Mesendoderm (in vitro differentiated cells): ENCODE measurements around the gene CD177.
A peak's percentile ranks its signal among the peaks of the same experiment; 100 is the strongest.
"Not testable (repeated sequence)": the region's sequence is repeated elsewhere in the genome, so short reads cannot be mapped to it uniquely, and the experiment has no call there.

Experiments used
- DNase-seq: peaks from one replicate; pipeline ENCODE4 v3.0.0; 2013
- H2AK5ac ChIP-seq: 2 replicates; pipeline ENCODE4 v1.6.1; 2013; ENCODE audit warnings: low read length, inconsistent platforms
- H2BK120ac ChIP-seq: 2 replicates; pipeline ENCODE4 v1.6.1; 2013; ENCODE audit warnings: low read depth, mild to moderate bottlenecking, low read length, moderate library complexity, mixed read lengths
- H2BK15ac ChIP-seq: replicated peaks from 2 replicates; pipeline ENCODE4 v1.6.1; 2013; ENCODE audit warnings: low read depth, mild to moderate bottlenecking, moderate library complexity
- H2BK5ac ChIP-seq: 2 replicates; pipeline ENCODE4 v1.6.1; 2013; ENCODE audit warnings: low read length, inconsistent platforms
- H3K18ac ChIP-seq: 2 replicates; pipeline ENCODE4 v1.6.1; 2013; ENCODE audit warnings: mild to moderate bottlenecking, low read length, mixed read lengths
- H3K23ac ChIP-seq: one replicate; pipeline ENCODE4 v1.6.1; 2013; ENCODE audit warnings: low read length
- H3K27ac ChIP-seq: 2 replicates; pipeline ENCODE4 v1.5.1; 2013; ENCODE audit warnings: low read depth, mild to moderate bottlenecking, inconsistent platforms, low read length, moderate library complexity
- H3K27me3 ChIP-seq: 2 replicates; pipeline ENCODE4 v1.6.1; 2013; ENCODE audit warnings: low read length, control low read depth, mild to moderate bottlenecking, inconsistent platforms; ENCODE audit not compliant: insufficient read depth, poor library complexity
- H3K36me3 ChIP-seq: 2 replicates; pipeline ENCODE4 v1.6.1; 2013; ENCODE audit warnings: low read length, inconsistent platforms; ENCODE audit not compliant: control insufficient read depth, insufficient read depth
- H3K4ac ChIP-seq: one replicate; pipeline ENCODE4 v1.6.1; 2013; ENCODE audit warnings: low read depth, mild to moderate bottlenecking, low read length, moderate library complexity
- H3K4me1 ChIP-seq: 2 replicates; pipeline ENCODE4 v1.6.1; 2013; ENCODE audit warnings: low read depth, low read length, inconsistent platforms; ENCODE audit not compliant: control insufficient read depth
- H3K4me2 ChIP-seq: 2 replicates; pipeline ENCODE4 v1.6.1; 2013; ENCODE audit warnings: low read length
- H3K4me3 ChIP-seq: 2 replicates; pipeline ENCODE4 v1.5.1; 2013; ENCODE audit warnings: mild to moderate bottlenecking, low read length
- H3K56ac ChIP-seq: one replicate; pipeline ENCODE4 v1.6.1; 2013; ENCODE audit warnings: low read length
- H3K79me1 ChIP-seq: 2 replicates; pipeline ENCODE4 v1.6.1; 2013; ENCODE audit warnings: low read length, inconsistent platforms
- H3K79me2 ChIP-seq: 2 replicates; pipeline ENCODE4 v1.6.1; 2013; ENCODE audit warnings: mild to moderate bottlenecking, low read length; ENCODE audit not compliant: control insufficient read depth, insufficient read depth
- H3K9ac ChIP-seq: 2 replicates; pipeline ENCODE4 v1.6.1; 2013; ENCODE audit warnings: low read length, inconsistent platforms
- H4K5ac ChIP-seq: one replicate; pipeline ENCODE4 v1.6.1; 2013; ENCODE audit warnings: low read length
- H4K8ac ChIP-seq: one replicate; pipeline ENCODE4 v1.6.1; 2013; ENCODE audit warnings: low read depth, mild to moderate bottlenecking, control low read depth, low read length, moderate library complexity
- WGBS: extraction: QIAGEN DNeasy Blood & Tissue Kit; methylation state at CpG from one replicate; pipeline ENCODE4 v1.1.7; 2013; ENCODE audit warnings: low lambda C conversion rate, missing lambda C conversion rate; ENCODE audit not compliant: insufficient coverage; ENCODE audit errors: extremely low coverage; 5-methylcytosine and 5-hydroxymethylcytosine counted together

Gene CD177

GRCh38 chr19:43372462-43372861 lies 19.0 kb downstream of the CD177 start:
- no peak overlapping the region for H2BK5ac ChIP-seq
- H3K9ac ChIP-seq = no peak overlapping the region
- no peak overlapping the region for H4K5ac ChIP-seq
- no peak overlapping the region for H3K4me3 ChIP-seq
- H3K56ac ChIP-seq = no peak overlapping the region
- H3K23ac ChIP-seq = no peak overlapping the region
- DNase-seq = no peak
- no peak overlapping the region for H4K8ac ChIP-seq
- no CpG with 5 or more reads among the region's 7 CpGs for WGBS
- no peak overlapping the region for H2BK120ac ChIP-seq
- no peaks in the 10 kb centered on the region for H3K27me3 ChIP-seq
- no peak overlapping the region for H2BK15ac ChIP-seq
- no peak overlapping the region for H2AK5ac ChIP-seq
- no peak overlapping the region for H3K18ac ChIP-seq
- no peaks in the 10 kb centered on the region for H3K79me1 ChIP-seq
- no peak overlapping the region for H3K27ac ChIP-seq
- no peaks in the 10 kb centered on the region for H3K79me2 ChIP-seq
- no peak overlapping the region for H3K4ac ChIP-seq
- H3K4me2 ChIP-seq = no peak overlapping the region
- H3K36me3 ChIP-seq = no peaks in the 10 kb centered on the region
- no peaks in the 10 kb centered on the region for H3K4me1 ChIP-seq

DNA sequence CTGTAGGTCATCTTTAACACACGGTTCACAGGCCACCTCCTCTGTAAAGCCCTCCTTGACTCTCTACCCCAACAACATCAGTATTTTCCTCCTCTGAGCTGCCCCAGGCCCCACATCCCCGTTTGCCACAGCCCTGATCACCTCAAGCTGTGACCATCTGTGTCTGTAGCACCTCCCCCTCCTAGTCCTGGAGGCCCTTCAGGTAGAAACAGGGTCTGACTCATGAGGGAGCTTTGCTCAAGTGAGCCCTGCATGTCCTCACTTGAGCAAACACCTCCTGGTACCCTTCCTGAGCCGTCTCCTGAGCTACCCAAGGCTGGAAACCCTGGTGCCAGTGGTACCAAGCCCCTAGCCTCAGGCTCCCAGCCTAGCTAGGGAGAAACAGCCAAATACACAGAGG lies 24.1 kb downstream of the CD177 start:
- not testable (repeated sequence) for H3K4me2 ChIP-seq, H3K4me3 ChIP-seq, H2BK15ac ChIP-seq, H2AK5ac ChIP-seq, H3K27ac ChIP-seq, H2BK120ac ChIP-seq, H3K79me1 ChIP-seq, H3K79me2 ChIP-seq, H3K18ac ChIP-seq, H3K56ac ChIP-seq, DNase-seq, H3K23ac ChIP-seq, H2BK5ac ChIP-seq, H4K8ac ChIP-seq, H3K9ac ChIP-seq, H3K4ac ChIP-seq, H3K27me3 ChIP-seq, H4K5ac ChIP-seq, H3K36me3 ChIP-seq
- no CpG with 5 or more reads among the region's 3 CpGs for WGBS
- peaks cover 10% of the 10 kb centered on the region for H3K4me1 ChIP-seq

DNA sequence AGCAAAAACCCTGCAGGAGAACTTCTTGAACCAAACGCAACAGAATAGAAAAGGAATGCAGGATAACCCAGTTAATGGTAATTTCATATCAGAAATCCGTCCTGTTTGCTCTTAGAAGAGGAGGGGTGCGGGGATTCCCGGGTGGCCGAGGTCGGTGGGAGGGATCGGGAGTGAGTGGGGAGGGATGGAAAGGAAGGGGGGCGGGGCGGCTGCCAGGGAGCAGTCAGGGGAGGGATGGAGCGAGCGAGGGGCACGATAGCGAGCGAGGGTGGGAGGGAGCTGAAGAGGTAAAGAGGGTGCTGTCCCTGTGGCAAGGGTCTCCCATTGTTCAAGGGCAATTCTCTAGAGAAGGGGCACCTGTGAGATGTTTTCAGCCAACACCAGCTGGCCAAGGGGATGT lies 26.5 kb downstream of the CD177 start:
- DNase-seq = no peak

GRCh38 chr19:43380771-43381386 lies 27.4 kb downstream of the CD177 start:
- Histone ChIP-seq H3K56ac (no peak overlapping the region), H4K5ac (no peak overlapping the region), H3K18ac (peak overlapping the region; percentile 79), H3K79me2 (no peaks in the 10 kb centered on the region), H3K4me3 (no peak overlapping the region), H2BK120ac (peak overlapping the region; percentile 74), H3K36me3 (no peaks in the 10 kb centered on the region), H3K79me1 (no peaks in the 10 kb centered on the region), H3K4me2 (no peak overlapping the region), H3K9ac (no peak overlapping the region), H3K23ac (no peak overlapping the region), H2AK5ac (peak overlapping the region; percentile 82), H2BK15ac (no peak overlapping the region), H3K4ac (peak overlapping the region; percentile 81), H2BK5ac (no peak overlapping the region), H4K8ac (no peak overlapping the region), H3K27ac (peak overlapping the region; percentile 62), H3K4me1 (peaks cover 10% of the 10 kb centered on the region), H3K27me3 (no peaks in the 10 kb centered on the region)
- no CpG with 5 or more reads among the region's 4 CpGs for WGBS
- peak; percentile 9 for DNase-seq

More for the DNA sequence above, 26.5 kb downstream of the CD177 start:
- no peak overlapping the region for H3K23ac ChIP-seq
- no peak overlapping the region for H4K8ac ChIP-seq
- H3K4me2 ChIP-seq = peak overlapping the region; percentile 27
- no peaks in the 10 kb centered on the region for H3K79me2 ChIP-seq
- peaks cover 10% of the 10 kb centered on the region for H3K4me1 ChIP-seq
- no peak overlapping the region for H3K56ac ChIP-seq
- H4K5ac ChIP-seq = no peak overlapping the region
- H2BK120ac ChIP-seq = no peak overlapping the region
- H2BK5ac ChIP-seq = no peak overlapping the region
- H3K9ac ChIP-seq = no peak overlapping the region
- no peaks in the 10 kb centered on the region for H3K79me1 ChIP-seq
- H3K27me3 ChIP-seq = no peaks in the 10 kb centered on the region
- H3K4me3 ChIP-seq = no peak overlapping the region
- WGBS = no CpG with 5 or more reads among the region's 14 CpGs
- H2BK15ac ChIP-seq = no peak overlapping the region
- no peak overlapping the region for H3K18ac ChIP-seq
- H3K36me3 ChIP-seq = no peaks in the 10 kb centered on the region
- H3K4ac ChIP-seq = no peak overlapping the region
- peak overlapping the region; percentile 82 for H2AK5ac ChIP-seq
- peak overlapping the region; percentile 62 for H3K27ac ChIP-seq

- DNase-seq, H2BK120ac ChIP-seq, H2AK5ac ChIP-seq, H3K4me3 ChIP-seq, H3K9ac ChIP-seq, H3K79me1 ChIP-seq, H3K27ac ChIP-seq, H3K27me3 ChIP-seq, H3K79me2 ChIP-seq, H3K18ac ChIP-seq, H3K4me2 ChIP-seq, H4K8ac ChIP-seq, H2BK5ac ChIP-seq, H3K36me3 ChIP-seq, H4K5ac ChIP-seq, H3K23ac ChIP-seq, H2BK15ac ChIP-seq, H3K4ac ChIP-seq: not testable (repeated sequence)
- WGBS = no CpG with 5 or more reads among the region's 12 CpGs
- Histone ChIP-seq H3K56ac (peak overlapping the region; percentile 49), H3K4me1 (peaks cover 10% of the 10 kb centered on the region)
Measured at GRCh38 chr19:43382586-43383216, 29.2 kb downstream of the CD177 start.

DNA sequence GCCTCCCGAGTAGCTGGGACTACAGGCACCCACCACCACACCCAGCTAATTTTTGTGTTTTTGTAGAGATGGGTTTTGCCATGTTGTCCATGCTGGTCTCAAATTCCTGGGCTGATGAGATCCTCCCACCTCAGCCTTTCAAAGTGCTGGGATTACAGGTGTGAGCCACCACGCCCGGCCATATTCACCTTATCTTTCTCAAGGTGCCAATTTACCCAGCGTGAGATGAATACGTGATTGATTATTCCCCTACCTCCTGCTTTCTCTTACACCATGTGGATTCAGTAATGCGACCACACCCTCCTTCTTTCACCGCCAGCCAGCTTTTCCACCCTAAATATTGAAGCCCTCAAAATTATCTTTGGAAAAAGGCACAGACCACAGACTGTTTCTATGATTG lies 29.8 kb downstream of the CD177 start:
- not testable (repeated sequence) for H3K56ac ChIP-seq, H3K4ac ChIP-seq, H3K18ac ChIP-seq, H3K4me3 ChIP-seq, H4K8ac ChIP-seq, H4K5ac ChIP-seq, H3K4me2 ChIP-seq, H3K23ac ChIP-seq, H2BK15ac ChIP-seq, H3K79me1 ChIP-seq, H2AK5ac ChIP-seq, H3K36me3 ChIP-seq, H3K9ac ChIP-seq, H3K79me2 ChIP-seq, H2BK120ac ChIP-seq, H2BK5ac ChIP-seq, H3K27me3 ChIP-seq, H3K27ac ChIP-seq
- peaks cover 10% of the 10 kb centered on the region for H3K4me1 ChIP-seq
- peak; percentile 57 for DNase-seq
- no CpG with 5 or more reads among the region's 7 CpGs for WGBS
